HG03039 (cell line): Measurements from ENCODE around the gene KIAA0319L.
"Not testable (repeated sequence)": the region's sequence is repeated elsewhere in the genome, so short reads cannot be mapped to it uniquely, and the experiment has no call there.

Source experiments
- ATAC-seq: cut with Tn5 transposase; IDR thresholded peaks from one replicate; pipeline ENCODE4 v1.9.1; 2021; ENCODE audit warnings: mild to moderate bottlenecking, moderate library complexity; ENCODE audit not compliant: unreplicated experiment

KIAA0319L gene

DNA sequence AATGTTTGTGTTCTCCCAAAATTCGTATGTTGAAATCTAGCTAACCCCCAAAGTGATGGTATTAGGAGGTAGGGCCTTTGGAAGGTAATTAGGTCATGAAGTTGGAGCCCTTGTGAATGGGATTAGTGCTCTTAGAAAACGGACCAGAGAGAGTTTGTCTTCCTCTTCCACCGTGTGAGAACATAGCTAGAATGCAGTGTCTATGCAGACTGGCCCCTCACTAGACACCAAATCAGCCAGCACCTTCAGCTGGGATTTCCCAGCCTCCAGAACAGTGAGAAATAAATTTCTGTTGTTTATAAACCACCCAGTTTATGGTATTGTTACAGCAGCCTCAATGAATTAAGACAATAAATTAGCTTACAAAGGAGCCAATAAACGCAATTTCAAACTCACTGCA, 58.0 kb downstream of the KIAA0319L start:
- no peak for ATAC-seq

DNA sequence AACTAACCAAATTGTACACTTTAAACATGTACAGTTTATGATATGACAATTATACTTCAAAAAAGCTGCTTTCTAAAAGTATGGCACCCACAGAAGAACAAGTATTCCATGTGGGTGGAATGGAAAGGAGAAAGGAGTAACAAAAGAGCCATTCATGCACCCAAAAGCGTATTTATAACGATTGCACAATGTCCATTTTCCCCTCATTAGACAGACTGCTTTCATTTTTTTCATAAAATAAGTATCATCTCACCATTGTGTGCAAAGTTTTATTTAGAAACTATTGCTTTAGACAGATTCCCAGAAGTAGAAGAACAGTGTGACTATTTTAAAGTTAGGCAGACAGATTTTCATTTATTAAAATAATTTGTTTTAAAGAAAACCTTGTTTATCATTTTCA, 59.6 kb downstream of the KIAA0319L start:
- no peak for ATAC-seq

DNA sequence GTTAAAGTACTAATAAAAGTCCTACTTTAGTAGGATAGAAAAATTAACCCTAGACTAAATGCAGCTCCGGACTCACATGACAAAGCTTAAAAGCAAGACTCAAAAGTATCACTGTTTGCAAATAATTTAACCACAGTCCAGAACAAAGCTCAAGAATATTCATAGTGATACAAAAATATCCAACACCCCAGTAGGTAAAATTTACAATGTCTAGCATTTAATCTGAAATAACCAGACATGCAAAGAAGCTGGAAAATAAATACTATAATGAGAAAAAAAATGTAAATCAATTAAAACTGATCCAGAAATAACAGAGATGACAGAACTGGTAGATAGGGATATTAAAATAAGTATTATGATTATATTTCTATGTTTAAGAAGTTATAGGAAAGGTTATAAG, 67.0 kb downstream of the KIAA0319L start:
- ATAC-seq = no peak

- no peak for ATAC-seq
Observed at GRCh38 chr1:35488336-35488735, 68.9 kb downstream of the KIAA0319L start.

DNA sequence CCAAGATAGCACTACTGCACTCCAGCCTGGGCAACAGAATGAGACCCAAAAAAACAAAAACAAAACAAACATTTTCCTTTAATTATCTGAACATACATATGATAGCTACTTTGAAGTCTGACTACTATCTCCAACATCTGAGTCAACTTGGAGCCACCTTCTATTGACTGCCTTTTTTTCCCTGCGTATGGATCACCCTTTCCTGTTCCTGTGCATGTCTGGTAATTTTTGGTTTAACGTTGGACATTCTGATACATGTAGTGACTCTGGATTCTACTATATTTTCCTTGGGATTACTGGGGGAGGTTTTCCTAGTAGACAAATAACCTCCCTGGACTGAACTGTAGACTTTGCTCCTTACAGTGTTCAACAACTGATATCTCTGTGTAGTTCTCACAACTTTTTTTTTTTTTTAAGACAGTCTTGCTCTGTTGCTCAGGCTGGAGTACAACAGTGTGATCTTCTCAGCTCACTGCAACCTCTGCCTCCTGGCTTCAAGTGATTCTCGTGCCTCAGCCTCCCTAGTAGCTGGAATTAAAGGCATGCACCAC, 70.3 kb downstream of the KIAA0319L start:
- ATAC-seq = no peak

GRCh38 chr1:35481229-35481628, 76.0 kb downstream of the KIAA0319L start:
- ATAC-seq = no peak

- ATAC-seq = no peak
Observed at GRCh38 chr1:35477870-35478269, 79.3 kb downstream of the KIAA0319L start.

- ATAC-seq = no peak
Observed at GRCh38 chr1:35475856-35476674, 81.1 kb downstream of the KIAA0319L start.

DNA sequence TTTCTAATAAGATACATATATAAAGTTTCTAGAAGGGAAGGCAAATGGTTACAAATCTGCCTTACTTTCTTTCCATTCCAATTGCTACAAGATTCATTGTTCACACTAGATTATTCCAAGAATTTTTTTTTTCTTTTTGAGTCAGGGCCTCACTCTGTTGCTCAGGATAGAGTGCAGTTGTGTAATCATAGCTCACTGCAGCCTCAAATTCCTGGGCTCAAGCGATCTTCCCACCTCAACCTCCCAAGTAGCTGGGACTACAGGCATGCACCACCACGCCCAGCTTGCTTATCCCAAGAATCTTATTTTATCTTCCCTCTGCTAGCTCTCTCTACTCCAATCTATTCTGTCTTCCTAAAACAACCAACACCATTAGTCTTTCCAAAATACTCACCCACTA, 81.8 kb downstream of the KIAA0319L start:
- no peak for ATAC-seq

DNA sequence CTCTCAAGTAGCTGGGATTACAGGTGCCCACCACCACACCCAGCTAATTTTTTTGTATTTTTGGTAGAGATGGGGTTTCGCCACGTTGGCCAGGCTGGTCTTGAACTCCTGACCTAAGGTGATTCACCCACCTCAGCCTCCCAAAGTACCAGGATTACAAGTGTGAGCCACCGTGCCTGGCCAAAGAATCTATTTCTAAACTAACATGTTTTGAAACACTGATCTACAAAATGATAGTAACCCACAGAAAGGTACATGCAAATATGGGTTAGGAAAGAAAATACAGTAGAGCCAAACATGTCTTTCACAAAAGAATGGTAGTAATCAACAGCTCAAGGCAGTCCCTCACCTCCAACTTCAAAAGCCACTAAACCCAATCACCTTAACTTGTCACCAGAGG, 84.0 kb downstream of the KIAA0319L start:
- ATAC-seq = not testable (repeated sequence)

- no peak for ATAC-seq
Observed at GRCh38 chr1:35470977-35471613, 86.1 kb downstream of the KIAA0319L start.

GRCh38 chr1:35466120-35466519, 91.1 kb downstream of the KIAA0319L start:
- ATAC-seq = no peak

DNA sequence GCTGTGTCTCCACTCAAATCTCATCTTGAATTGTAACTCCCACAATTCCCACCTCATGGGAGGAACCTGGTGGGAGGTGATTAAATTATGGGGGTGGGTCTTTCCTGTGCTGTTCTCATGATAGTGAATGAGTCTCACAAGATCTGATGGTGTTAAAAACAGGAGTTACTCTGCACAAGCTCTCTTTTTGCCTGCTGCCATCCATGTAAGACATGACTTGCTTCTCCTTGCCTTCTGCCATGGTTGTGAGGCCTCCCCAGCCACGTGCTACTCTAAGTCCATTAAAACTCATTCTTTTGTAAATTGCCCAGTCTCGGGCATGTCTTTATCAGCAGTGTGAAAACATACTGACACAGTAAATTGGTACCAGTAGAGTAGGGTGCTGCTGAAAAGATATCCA, 93.5 kb downstream of the KIAA0319L start:
- not testable (repeated sequence) for ATAC-seq

GRCh38 chr1:35463232-35463631, 94.0 kb downstream of the KIAA0319L start:
- ATAC-seq = no peak

DNA sequence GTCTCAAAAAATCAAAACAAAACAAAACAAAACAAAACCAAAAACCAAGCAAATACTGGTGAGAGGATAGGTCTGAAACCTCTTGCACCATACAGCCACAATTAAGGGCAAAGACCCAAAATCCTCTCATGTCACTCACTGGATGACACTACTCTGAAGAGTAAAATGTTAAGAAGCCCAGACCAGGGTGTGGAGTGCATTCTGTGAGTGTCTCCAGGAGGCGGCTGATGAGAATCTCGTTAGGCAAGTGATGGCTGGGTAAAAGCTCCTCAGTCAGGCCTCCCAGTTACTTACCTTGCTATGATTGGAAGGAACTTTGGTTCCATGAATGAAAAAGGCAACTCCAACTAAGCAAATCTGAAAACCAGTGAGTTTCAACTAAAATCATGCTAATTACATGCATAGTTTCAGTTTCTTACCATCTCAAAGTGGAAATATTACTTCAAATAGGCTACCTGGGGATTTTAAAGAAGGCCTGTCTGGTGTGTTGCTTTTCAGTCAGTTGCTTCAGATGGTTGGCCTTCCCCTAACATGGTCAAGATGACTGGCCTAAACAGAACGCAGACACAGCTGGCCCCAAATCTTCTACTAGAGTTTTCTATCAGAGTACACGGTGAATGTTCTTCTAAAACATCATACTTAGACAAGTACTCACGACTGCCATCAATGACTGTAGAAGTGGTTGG, 95.1 kb downstream of the KIAA0319L start:
- ATAC-seq = no peak

DNA sequence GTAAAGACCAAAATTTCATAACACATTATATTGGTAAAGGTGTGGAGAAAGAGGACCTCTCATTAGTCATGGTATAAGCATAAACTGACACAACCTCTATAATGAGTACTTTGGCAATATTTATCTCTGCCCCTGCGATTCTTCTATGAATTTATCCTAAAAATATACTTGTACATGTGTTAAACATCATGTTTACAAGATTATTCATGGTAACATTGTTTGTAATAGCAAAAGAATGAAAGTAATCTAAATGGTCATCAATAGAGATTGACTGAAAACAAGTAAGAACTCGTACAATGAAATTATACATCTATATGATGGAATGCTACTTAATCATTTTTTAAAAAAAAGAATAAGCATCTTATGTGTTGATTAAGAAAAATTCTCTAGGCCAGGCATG, 96.4 kb downstream of the KIAA0319L start:
- no peak for ATAC-seq

DNA sequence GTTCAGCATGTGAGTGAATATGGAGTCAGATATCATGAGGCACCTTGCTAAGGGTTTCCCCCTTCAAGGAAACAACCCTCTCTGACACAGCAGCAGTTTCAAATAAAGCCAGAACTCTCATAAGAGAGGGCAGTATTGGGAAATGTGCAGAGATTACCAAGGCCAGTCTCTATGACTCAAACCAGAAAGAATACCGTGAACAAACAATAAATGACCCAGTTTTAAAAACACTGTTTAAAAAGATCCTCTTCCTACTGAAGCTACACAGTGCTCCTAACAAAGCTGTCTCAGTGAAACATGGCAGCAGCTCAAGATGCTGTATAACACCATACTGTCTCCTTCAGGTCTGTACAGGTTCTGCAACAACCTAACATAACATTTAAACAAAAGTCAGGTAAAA, 102.6 kb downstream of the KIAA0319L start:
- no peak for ATAC-seq

- no peak for ATAC-seq
Observed at GRCh38 chr1:35454176-35454575, 103.0 kb downstream of the KIAA0319L start.

GRCh38 chr1:35453031-35453430, 104.2 kb downstream of the KIAA0319L start:
- ATAC-seq = no peak

- no peak for ATAC-seq
Observed at GRCh38 chr1:35452106-35452774, 105.0 kb downstream of the KIAA0319L start.

DNA sequence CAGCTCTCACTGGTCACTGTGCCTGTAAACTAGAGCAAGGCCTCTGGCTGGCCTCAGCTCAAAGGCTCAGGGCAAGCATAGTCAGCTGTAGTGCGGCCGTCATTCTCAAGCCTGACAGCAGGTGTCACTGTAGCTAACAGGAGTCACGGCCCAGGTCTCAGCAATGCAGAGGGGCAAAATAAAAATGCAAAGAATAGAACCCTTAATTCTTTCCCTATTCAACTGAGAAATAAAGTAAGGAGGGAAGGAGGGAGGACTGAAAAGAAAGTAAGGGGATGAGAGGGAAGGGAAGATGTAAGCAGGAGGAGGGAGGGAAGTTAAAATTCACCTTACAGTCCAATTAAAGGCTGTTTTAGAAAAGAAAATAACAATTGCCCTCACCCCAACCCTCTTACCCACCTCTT, 106.1 kb downstream of the KIAA0319L start:
- ATAC-seq = no peak
